Measurements from ENCODE around the gene TREM2. TPM values are rescaled to one million over a fixed set of nuclear protein-coding genes. Genes with fewer than 3 reads are reported as not detected.

The TREM2 gene
- total RNA-seq, 1 experiment from 2014 or later, result not detected

GRCh38 chr6:41156001-41156400 is 6.9 kb downstream of the TREM2 start:
- no peak overlapping the region for H3K27ac ChIP-seq
- H3K4me3 ChIP-seq, result no peak overlapping the region
- DNase-seq (ENCODE audit: low read depth in 1 of 2, low spot score in 2 of 2), result no peak
- 0 out of 2 replicates have a peak, but pooled peaks cover 9% of the 10 kb centered on the region for H3K27me3 ChIP-seq (replicated peaks)
- H3K9me3 ChIP-seq (replicated peaks), result no peaks in the 10 kb centered on the region
- H3K36me3 ChIP-seq, result no peaks in the 10 kb centered on the region
- H3K4me1 ChIP-seq (replicated peaks), result no peaks in the 10 kb centered on the region

DNA sequence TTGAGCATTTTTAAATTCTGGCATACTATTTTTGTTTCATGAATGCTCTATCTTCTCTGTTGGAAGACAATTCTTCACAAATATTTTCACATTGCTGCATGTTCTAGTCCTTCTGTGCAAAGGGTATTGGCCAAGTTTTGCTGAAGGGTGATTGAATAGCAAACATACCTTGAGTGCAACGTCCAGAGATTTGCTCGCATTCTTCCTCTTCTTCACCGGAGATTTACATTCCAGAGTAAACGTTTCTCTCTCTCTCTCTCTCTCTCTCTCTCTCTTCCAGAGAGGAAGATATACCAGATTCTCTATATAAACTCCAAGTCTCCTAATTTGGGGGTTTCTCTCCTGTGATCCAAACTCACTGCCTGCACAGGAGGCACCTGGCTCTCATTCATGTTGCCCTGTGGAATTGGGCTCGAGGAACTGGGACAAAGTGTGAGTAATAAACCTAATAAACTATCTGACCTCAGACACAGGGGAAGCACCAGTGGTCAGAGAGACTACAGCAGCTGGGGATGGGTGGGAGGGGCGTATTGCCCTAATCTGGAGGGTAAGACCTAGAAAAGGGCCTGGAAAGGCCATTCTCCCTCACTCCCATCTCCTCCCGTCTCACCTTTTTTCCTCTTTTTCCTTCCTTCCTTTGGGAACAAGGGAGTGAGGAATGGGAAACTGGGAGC is 7.6 kb downstream of the TREM2 start:
- Histone ChIP-seq H3K27me3 (replicated peaks) (0 out of 2 replicates have a peak, but pooled peaks cover 9% of the 10 kb centered on the region), H3K4me3 (no peak overlapping the region)

DNA sequence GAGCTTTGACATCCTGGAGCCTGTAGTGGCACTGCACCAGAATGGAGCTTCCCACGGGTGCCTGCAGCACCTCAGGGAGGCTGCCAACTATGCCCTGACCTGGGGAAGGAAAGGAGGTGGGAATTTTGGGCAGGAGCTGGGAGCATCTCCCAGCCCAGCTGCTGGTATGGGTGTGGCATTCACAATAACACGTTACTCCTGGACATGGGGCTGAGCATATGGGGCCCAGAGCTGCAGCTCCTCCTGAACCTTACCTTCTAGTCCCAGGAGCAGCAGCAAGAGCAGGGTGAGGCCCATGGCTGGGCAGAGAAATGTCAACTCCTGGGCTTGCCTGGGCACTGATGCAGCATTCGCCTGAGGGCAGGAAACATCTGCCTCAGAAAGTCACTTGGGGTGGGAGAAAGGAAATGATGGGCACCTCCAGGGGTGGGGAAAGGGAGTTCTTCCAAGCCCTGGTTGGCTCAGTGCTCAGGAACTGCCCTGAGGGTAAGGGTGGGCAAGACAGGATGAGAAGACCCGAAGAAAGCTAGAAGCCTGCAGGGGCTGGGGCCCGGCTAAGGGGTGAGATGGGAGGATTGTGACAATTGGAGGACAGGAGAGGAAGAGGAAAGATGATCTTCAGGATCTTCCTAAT is 8.8 kb downstream of the TREM2 start, which contains the start of gene TREML1:
Gene TREML1, minus strand, starts transcription at position 356 of the 634 bp plus-strand sequence. Its CDS starts 59 bp downstream, at position 297.
- no peaks in the 10 kb centered on the region for H3K36me3 ChIP-seq
- DNase-seq (ENCODE audit: low read depth in 1 of 2, low spot score in 2 of 2), result no peak
- 0 out of 2 replicates have a peak, but pooled peaks cover 9% of the 10 kb centered on the region for H3K27me3 ChIP-seq (replicated peaks)
- H3K4me1 ChIP-seq (replicated peaks), result no peaks in the 10 kb centered on the region
- no peak within 1 kb of the TSS for H3K4me3 ChIP-seq
- H3K27ac ChIP-seq, result no peak within 1 kb of the TSS
- no peaks in the 10 kb centered on the region for H3K9me3 ChIP-seq (replicated peaks)

More for the DNA sequence above, 7.6 kb downstream of the TREM2 start:
- DNase-seq (ENCODE audit: low read depth in 1 of 2, low spot score in 2 of 2), result no peak
- no peaks in the 10 kb centered on the region for H3K36me3 ChIP-seq
- H3K9me3 ChIP-seq (replicated peaks), result no peaks in the 10 kb centered on the region
- no peak overlapping the region for H3K27ac ChIP-seq
- H3K4me1 ChIP-seq (replicated peaks), result no peaks in the 10 kb centered on the region

GRCh38 chr6:41153451-41153850 is 9.5 kb downstream of the TREM2 start:
- Histone ChIP-seq H3K36me3 (no peaks in the 10 kb centered on the region), H3K27ac (no peak overlapping the region), H3K9me3 (replicated peaks) (no peaks in the 10 kb centered on the region), H3K4me3 (no peak overlapping the region), H3K27me3 (replicated peaks) (0 out of 2 replicates have a peak, but pooled peaks cover 9% of the 10 kb centered on the region), H3K4me1 (replicated peaks) (no peaks in the 10 kb centered on the region)
- no peak for DNase-seq (ENCODE audit: low read depth in 1 of 2, low spot score in 2 of 2)

GRCh38 chr6:41150671-41151070 is 12.2 kb downstream of the TREM2 start:
- Histone ChIP-seq H3K4me3 (no peak overlapping the region), H3K36me3 (no peaks in the 10 kb centered on the region), H3K4me1 (replicated peaks) (no peaks in the 10 kb centered on the region), H3K27ac (no peak overlapping the region), H3K27me3 (replicated peaks) (0 out of 2 replicates have a peak, but pooled peaks cover 9% of the 10 kb centered on the region), H3K9me3 (replicated peaks) (no peaks in the 10 kb centered on the region)
- DNase-seq (ENCODE audit: low read depth in 1 of 2, low spot score in 2 of 2), result no peak

- DNase-seq (ENCODE audit: low read depth in 1 of 2, low spot score in 2 of 2), result no peak
These were observed 15.0 kb downstream of the TREM2 start for GRCh38 chr6:41147917-41148316.

DNA sequence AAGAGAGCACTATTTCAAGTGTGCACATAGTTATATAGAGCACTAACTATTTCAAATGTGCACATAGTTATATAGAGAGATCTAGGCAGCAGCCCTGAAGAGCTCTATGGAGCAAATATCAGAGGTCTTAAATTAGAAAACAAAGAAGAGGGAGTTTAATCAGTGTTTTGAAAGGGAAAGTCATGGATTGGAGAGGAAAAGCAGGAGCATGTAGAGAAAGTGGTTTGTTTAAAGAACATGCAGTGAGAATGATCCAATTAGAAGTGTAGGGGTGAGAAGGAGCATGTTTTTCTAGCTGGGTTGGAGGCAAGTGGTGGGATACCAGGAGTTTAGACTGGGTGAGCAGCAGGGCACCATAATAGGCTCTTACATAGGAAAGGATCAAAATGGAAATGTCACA is 26.0 kb downstream of the TREM2 start:
- H3K4me3 ChIP-seq, result no peak overlapping the region
- no peak for DNase-seq (ENCODE audit: low read depth in 1 of 2, low spot score in 2 of 2)
- no peaks in the 10 kb centered on the region for H3K9me3 ChIP-seq (replicated peaks)
- H3K4me1 ChIP-seq (replicated peaks), result no peaks in the 10 kb centered on the region
- no peak overlapping the region for H3K27ac ChIP-seq
- H3K27me3 ChIP-seq (replicated peaks), result peaks cover 6% of the 10 kb centered on the region
- H3K36me3 ChIP-seq, result no peaks in the 10 kb centered on the region

More at GRCh38 chr6:41147917-41148316, 15.0 kb downstream of the TREM2 start:
- H3K36me3 ChIP-seq, result no peaks in the 10 kb centered on the region
- H3K27me3 ChIP-seq (replicated peaks), result peaks cover 2% of the 10 kb centered on the region; the same call in 1 of the 2 replicates
- no peak overlapping the region for H3K27ac ChIP-seq
- no peaks in the 10 kb centered on the region for H3K4me1 ChIP-seq (replicated peaks)
- H3K9me3 ChIP-seq (replicated peaks), result no peaks in the 10 kb centered on the region
- H3K4me3 ChIP-seq, result no peak overlapping the region

GRCh38 chr6:41135062-41135832 is 27.7 kb downstream of the TREM2 start:
- Histone ChIP-seq H3K27me3 (replicated peaks) (peaks cover 6% of the 10 kb centered on the region), H3K36me3 (no peaks in the 10 kb centered on the region), H3K9me3 (replicated peaks) (no peaks in the 10 kb centered on the region), H3K4me3 (no peak overlapping the region), H3K27ac (no peak overlapping the region), H3K4me1 (replicated peaks) (no peaks in the 10 kb centered on the region)
- no peak for DNase-seq (ENCODE audit: low read depth in 1 of 2, low spot score in 2 of 2)

GRCh38 chr6:41132254-41132653 is 30.7 kb downstream of the TREM2 start:
- Histone ChIP-seq H3K27ac (no peak overlapping the region), H3K9me3 (replicated peaks) (no peaks in the 10 kb centered on the region), H3K4me3 (no peak overlapping the region), H3K4me1 (replicated peaks) (no peaks in the 10 kb centered on the region), H3K27me3 (replicated peaks) (peaks cover 4% of the 10 kb centered on the region), H3K36me3 (no peaks in the 10 kb centered on the region)
- no peak for DNase-seq (ENCODE audit: low read depth in 1 of 2, low spot score in 2 of 2)

DNA sequence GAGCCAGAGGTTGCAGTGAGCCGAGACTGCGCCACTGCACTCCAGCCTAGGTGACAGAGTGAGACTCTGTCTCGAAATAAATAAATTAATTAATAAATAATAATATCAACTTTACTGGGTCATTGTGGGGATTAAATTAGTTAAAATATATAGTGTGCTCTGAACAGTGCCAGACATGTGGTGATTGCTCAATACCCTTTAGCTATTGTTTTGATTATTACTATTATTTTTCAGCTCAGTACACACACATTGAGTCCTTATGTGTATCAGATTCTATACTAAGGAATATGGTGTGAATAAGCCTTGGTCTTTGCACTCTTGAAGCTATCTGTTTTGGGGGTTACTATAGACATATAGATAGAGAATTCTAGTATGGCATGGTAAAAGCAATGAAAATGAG is 37.6 kb downstream of the TREM2 start:
- Histone ChIP-seq H3K4me1 (replicated peaks) (no peaks in the 10 kb centered on the region), H3K4me3 (no peak overlapping the region), H3K27ac (no peak overlapping the region), H3K27me3 (replicated peaks) (no peaks in the 10 kb centered on the region; the same call in 1 of the 2 replicates), H3K36me3 (no peaks in the 10 kb centered on the region), H3K9me3 (replicated peaks) (no peaks in the 10 kb centered on the region)
- no peak for DNase-seq (ENCODE audit: low read depth in 1 of 2, low spot score in 2 of 2)

DNA sequence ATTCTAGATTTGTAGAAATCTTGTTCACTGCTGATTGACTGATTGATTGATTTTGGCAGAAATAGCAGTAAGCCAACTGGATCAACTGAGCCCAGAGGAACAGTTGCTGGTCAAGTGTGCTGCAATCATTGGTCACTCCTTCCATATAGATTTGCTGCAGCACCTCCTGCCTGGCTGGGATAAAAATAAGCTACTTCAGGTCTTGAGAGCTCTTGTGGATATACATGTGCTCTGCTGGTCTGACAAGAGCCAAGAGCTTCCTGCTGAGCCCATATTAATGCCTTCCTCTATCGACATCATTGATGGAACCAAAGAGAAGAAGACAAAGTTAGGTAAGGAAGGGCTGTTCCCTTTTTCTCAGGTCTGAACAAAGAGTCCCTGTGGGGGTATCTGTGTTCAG is 40.0 kb downstream of the TREM2 start:
- H3K36me3 ChIP-seq, result no peaks in the 10 kb centered on the region
- H3K27me3 ChIP-seq (replicated peaks), result no peaks in the 10 kb centered on the region; the same call in 1 of the 2 replicates
- no peak overlapping the region for H3K4me3 ChIP-seq
- DNase-seq (ENCODE audit: low read depth in 1 of 2, low spot score in 2 of 2), result no peak
- no peaks in the 10 kb centered on the region for H3K9me3 ChIP-seq (replicated peaks)
- H3K27ac ChIP-seq, result no peak overlapping the region
- H3K4me1 ChIP-seq (replicated peaks), result no peaks in the 10 kb centered on the region

DNA sequence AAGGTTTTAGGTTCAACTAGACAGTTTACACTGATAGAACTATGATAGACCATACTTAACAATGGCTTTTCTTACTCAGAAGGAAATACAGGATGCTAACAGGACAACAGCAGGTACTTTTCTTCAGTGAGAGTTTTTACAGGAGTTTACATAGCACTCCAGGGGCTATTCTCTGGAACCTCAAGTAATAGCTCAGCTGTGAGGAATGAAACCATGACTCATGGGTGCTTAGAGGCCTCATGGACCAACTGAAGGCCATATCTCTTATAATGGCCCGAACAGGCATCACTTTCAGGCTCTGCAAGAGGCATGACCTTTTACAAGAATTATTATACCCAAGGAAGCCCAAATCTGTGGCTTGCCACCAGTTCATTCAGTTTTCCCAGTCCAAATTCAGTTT is 40.5 kb downstream of the TREM2 start:
- DNase-seq (ENCODE audit: low read depth in 1 of 2, low spot score in 2 of 2), result no peak
- Histone ChIP-seq H3K9me3 (replicated peaks) (no peaks in the 10 kb centered on the region), H3K27me3 (replicated peaks) (no peaks in the 10 kb centered on the region; the same call in 1 of the 2 replicates)

DNA sequence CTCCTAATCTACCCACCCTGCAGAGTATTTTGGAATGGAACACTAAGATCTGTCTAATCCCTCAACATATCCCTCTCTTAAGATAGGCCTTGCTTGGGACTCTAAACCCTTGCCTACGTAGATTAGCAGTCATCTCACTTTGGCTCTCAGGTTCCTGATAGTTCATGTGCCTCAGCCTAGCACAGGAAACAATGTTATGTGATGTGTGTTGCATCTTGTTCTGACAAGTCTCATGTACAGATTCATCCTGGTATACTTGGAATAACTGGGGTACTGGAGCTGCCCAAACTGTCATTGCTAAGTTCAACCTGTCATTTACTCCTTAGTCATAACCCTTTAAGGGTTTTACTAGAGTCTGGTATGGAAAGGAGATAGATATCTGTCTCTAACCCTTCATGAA is 42.9 kb downstream of the TREM2 start:
- no peaks in the 10 kb centered on the region for H3K36me3 ChIP-seq
- no peak overlapping the region for H3K27ac ChIP-seq
- no peak overlapping the region for H3K4me3 ChIP-seq
- DNase-seq (ENCODE audit: low read depth in 1 of 2, low spot score in 2 of 2), result no peak
- no peaks in the 10 kb centered on the region for H3K4me1 ChIP-seq (replicated peaks)
- no peaks in the 10 kb centered on the region for H3K9me3 ChIP-seq (replicated peaks)
- no peaks in the 10 kb centered on the region; the same call in 1 of the 2 replicates for H3K27me3 ChIP-seq (replicated peaks)

More for the DNA sequence above, 40.5 kb downstream of the TREM2 start:
- Histone ChIP-seq H3K36me3 (no peaks in the 10 kb centered on the region), H3K27ac (no peak overlapping the region), H3K4me1 (replicated peaks) (no peaks in the 10 kb centered on the region), H3K4me3 (no peak overlapping the region)

- Histone ChIP-seq H3K27me3 (replicated peaks) (no peaks in the 10 kb centered on the region; the same call in 1 of the 2 replicates), H3K9me3 (replicated peaks) (no peaks in the 10 kb centered on the region), H3K27ac (no peak overlapping the region), H3K36me3 (no peaks in the 10 kb centered on the region), H3K4me3 (no peak overlapping the region), H3K4me1 (replicated peaks) (no peaks in the 10 kb centered on the region)
- no peak for DNase-seq (ENCODE audit: low read depth in 1 of 2, low spot score in 2 of 2)
These were observed 43.4 kb downstream of the TREM2 start for GRCh38 chr6:41119508-41119907.

Measured in SJSA1 (cell line).